Measurements from ENCODE around the gene ERC1. TPM values are rescaled to one million over a fixed set of nuclear protein-coding genes. Genes with fewer than 3 reads are reported as not detected.
"Not testable (repeated sequence)": the region's sequence is repeated elsewhere in the genome, so short reads cannot be mapped to it uniquely, and the experiment has no call there.

The ERC1 gene
- total RNA-seq, 6 experiments from 2014 or later, result 44.1 to 48.9 (median 47.9) TPM

DNA sequence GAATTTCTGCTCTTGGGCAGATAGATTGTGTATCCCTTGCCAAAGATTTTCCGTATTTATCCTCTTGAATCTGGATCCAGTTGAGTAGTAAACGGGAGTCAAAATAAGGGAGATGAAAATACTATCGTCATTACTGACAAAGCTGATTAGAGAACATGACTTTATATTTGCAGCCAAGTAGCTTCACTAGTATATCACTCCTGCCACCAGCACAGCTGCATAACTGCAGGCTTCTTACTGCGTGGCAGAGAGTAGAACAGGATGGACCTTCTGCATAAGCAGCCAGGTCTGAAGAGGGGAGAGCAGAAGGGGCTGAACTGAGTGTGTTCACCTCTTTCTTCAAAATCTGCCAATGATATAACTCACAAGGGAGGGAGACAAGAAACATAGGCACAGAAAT, 319.6 kb downstream of the ERC1 start:
- Mint-ChIP-seq H3K9me3 (peaks cover 4% of the 10 kb centered on the region; the same call in 1 of the 2 replicates), H3K4me3 (no peak overlapping the region), H3K27ac (no peak overlapping the region), H3K36me3 (ENCODE audit: low read depth) (peaks cover 16% of the 10 kb centered on the region), H3K4me1 (ENCODE audit: low read depth) (peaks cover 38% of the 10 kb centered on the region), H3K27me3 (ENCODE audit: insufficient read depth) (no peaks in the 10 kb centered on the region)
- no peak for DNase-seq
- no peak for TF ChIP-seq CTCF (IDR thresholded peaks at IDR 0.05)

GRCh38 chr12:1311145-1311544, 320.1 kb downstream of the ERC1 start:
- H3K36me3 Mint-ChIP-seq (ENCODE audit: low read depth), result peaks cover 16% of the 10 kb centered on the region
- no peaks in the 10 kb centered on the region for H3K27me3 Mint-ChIP-seq (ENCODE audit: insufficient read depth)
- TF ChIP-seq CTCF (IDR thresholded peaks at IDR 0.05), result no peak
- DNase-seq, result no peak
- no peak overlapping the region for H3K27ac Mint-ChIP-seq
- no peak overlapping the region for H3K4me3 Mint-ChIP-seq
- H3K9me3 Mint-ChIP-seq, result peaks cover 4% of the 10 kb centered on the region; the same call in 1 of the 2 replicates
- H3K4me1 Mint-ChIP-seq (ENCODE audit: low read depth), result peaks cover 37% of the 10 kb centered on the region

DNA sequence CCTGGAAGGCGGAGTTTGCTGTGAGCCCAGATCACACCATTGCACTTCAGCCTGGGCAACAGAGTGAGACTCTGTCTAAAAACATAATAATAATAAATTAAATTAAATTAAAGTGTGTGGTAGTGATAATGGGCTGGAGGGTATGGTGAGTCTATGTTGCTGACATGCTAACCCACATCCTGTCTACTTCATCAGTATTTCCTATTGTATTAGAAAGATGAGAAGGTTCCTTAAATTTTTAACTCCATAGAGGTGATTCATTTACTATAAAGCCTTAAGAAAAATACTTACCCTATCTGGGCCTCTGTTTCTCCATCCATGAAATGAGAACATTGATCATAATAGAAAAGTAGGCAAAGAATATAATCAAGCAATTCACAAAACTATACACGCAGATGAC, 322.9 kb downstream of the ERC1 start:
- no peak overlapping the region for H3K4me3 Mint-ChIP-seq
- peaks cover 25% of the 10 kb centered on the region for H3K36me3 Mint-ChIP-seq (ENCODE audit: low read depth)
- TF ChIP-seq CTCF (IDR thresholded peaks at IDR 0.05), result no peak
- no peaks in the 10 kb centered on the region; the same call in none of the 2 replicates for H3K27me3 Mint-ChIP-seq (ENCODE audit: insufficient read depth)
- peaks cover 53% of the 10 kb centered on the region for H3K4me1 Mint-ChIP-seq (ENCODE audit: low read depth)
- peaks cover 4% of the 10 kb centered on the region; the same call in 1 of the 2 replicates for H3K9me3 Mint-ChIP-seq
- DNase-seq, result no peak
- H3K27ac Mint-ChIP-seq, result no peak overlapping the region

DNA sequence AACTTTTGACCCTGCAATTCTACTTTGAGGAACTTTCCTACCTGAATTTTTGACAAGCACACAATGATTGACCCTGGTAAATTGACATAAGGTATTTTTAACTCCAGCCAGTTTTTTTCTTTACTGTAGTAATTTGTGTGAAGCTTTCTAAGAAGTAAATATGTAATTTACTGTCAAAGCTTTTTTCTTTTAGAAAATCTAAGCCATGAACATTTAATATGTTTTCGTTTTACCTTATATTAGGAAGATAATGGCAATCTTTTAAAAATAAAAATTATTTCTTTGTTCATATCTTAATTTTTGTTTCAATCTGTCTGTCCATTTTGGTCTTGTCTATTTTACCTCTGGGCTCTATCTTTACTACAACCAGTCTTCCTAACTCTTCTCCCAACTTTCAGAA, 323.5 kb downstream of the ERC1 start:
- H3K4me3 Mint-ChIP-seq, result no peak overlapping the region
- no peaks in the 10 kb centered on the region; the same call in none of the 2 replicates for H3K27me3 Mint-ChIP-seq (ENCODE audit: insufficient read depth)
- no peak overlapping the region for H3K27ac Mint-ChIP-seq
- DNase-seq, result no peak
- peaks cover 4% of the 10 kb centered on the region; the same call in 1 of the 2 replicates for H3K9me3 Mint-ChIP-seq
- H3K36me3 Mint-ChIP-seq (ENCODE audit: low read depth), result peaks cover 25% of the 10 kb centered on the region
- H3K4me1 Mint-ChIP-seq (ENCODE audit: low read depth), result peaks cover 59% of the 10 kb centered on the region
- no peak for TF ChIP-seq CTCF (IDR thresholded peaks at IDR 0.05)

GRCh38 chr12:1316991-1317390, 326.0 kb downstream of the ERC1 start:
- H3K27ac Mint-ChIP-seq; H3K27me3 Mint-ChIP-seq (ENCODE audit: insufficient read depth); H3K4me3 Mint-ChIP-seq; H3K9me3 Mint-ChIP-seq; DNase-seq: not testable (repeated sequence)
- Mint-ChIP-seq H3K4me1 (ENCODE audit: low read depth) (peaks cover 54% of the 10 kb centered on the region), H3K36me3 (ENCODE audit: low read depth) (peaks cover 25% of the 10 kb centered on the region)

- Mint-ChIP-seq H3K4me1 (ENCODE audit: low read depth) (peaks cover 39% of the 10 kb centered on the region), H3K36me3 (ENCODE audit: low read depth) (peaks cover 25% of the 10 kb centered on the region), H3K4me3 (peak overlapping the region; percentile 77), H3K27me3 (ENCODE audit: insufficient read depth) (no peaks in the 10 kb centered on the region; the same call in none of the 2 replicates), H3K9me3 (peaks cover 4% of the 10 kb centered on the region; the same call in 1 of the 2 replicates), H3K27ac (peak overlapping the region; percentile 84)
- no peak for TF ChIP-seq CTCF (IDR thresholded peaks at IDR 0.05)
- peak; percentile 47 for DNase-seq
Observed at GRCh38 chr12:1318327-1319031, 327.5 kb downstream of the ERC1 start.

Data from HFFc6 (cell line).